ENCODE results near the gene FHOD3.

DNA sequence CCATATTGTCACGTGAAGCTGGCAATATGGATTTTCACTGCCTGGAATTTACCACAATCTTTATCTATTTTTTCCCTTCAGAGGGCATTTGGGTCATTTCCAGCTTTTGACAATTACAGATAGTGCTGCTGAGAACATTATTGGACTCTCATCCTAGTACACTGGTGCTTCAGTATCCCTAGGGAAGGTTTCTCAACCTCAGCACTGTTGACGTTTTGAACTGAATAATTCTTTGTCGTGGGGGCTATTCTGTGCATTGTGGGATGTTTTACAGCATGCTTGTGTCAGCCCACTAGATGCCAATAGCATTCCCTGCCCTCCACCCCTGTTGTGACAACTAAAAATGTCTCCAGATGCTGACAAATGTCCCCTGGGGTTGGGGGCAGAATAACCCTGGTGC is 345.5 kb downstream of the FHOD3 start:
- TF ChIP-seq POLR2A (IDR thresholded peaks at IDR 0.05), result no peak
- TF ChIP-seq, protein P1, sequence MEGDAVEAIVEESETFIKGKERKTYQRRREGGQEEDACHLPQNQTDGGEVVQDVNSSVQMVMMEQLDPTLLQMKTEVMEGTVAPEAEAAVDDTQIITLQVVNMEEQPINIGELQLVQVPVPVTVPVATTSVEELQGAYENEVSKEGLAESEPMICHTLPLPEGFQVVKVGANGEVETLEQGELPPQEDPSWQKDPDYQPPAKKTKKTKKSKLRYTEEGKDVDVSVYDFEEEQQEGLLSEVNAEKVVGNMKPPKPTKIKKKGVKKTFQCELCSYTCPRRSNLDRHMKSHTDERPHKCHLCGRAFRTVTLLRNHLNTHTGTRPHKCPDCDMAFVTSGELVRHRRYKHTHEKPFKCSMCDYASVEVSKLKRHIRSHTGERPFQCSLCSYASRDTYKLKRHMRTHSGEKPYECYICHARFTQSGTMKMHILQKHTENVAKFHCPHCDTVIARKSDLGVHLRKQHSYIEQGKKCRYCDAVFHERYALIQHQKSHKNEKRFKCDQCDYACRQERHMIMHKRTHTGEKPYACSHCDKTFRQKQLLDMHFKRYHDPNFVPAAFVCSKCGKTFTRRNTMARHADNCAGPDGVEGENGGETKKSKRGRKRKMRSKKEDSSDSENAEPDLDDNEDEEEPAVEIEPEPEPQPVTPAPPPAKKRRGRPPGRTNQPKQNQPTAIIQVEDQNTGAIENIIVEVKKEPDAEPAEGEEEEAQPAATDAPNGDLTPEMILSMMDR (IDR thresholded peaks at IDR 0.05), result no peak
